ENCODE results near the gene SLCO3A1. TPM values are rescaled to one million over a fixed set of nuclear protein-coding genes. Genes with fewer than 3 reads are reported as not detected.

The SLCO3A1 gene
- total and polyA plus RNA-seq, 9 donors, result 1.7 to 8.6 (median 4.5) TPM

GRCh38 chr15:92122259-92122658 lies 268.8 kb downstream of the SLCO3A1 start:
- no peak for DNase-seq
- no peaks in the 10 kb centered on the region for H3K9me3 ChIP-seq (replicated peaks; ENCODE audit: control insufficient read depth, low read depth, low read length)
- 63% methylated on average over 2 of the region's 2 CpGs for WGBS (ENCODE audit: insufficient coverage)
- no peak overlapping the region for H3K4me3 ChIP-seq (ENCODE audit: low read length)
- H3K27ac ChIP-seq (ENCODE audit: low read length), result no peak overlapping the region
- no peaks in the 10 kb centered on the region for H3K27me3 ChIP-seq (ENCODE audit: control insufficient read depth, insufficient read depth, low read length)
- peaks cover under 1% of the 10 kb centered on the region for H3K4me1 ChIP-seq (ENCODE audit: control insufficient read depth, insufficient read depth, low read length)
- H3K36me3 ChIP-seq (ENCODE audit: control insufficient read depth, insufficient read depth, low read length), result no peaks in the 10 kb centered on the region

GRCh38 chr15:92123962-92124656 lies 270.6 kb downstream of the SLCO3A1 start:
- Histone ChIP-seq H3K4me3 (ENCODE audit: low read length) (no peak overlapping the region), H3K36me3 (ENCODE audit: control insufficient read depth, insufficient read depth, low read length) (no peaks in the 10 kb centered on the region), H3K9me3 (replicated peaks; ENCODE audit: control insufficient read depth, low read depth, low read length) (no peaks in the 10 kb centered on the region), H3K27ac (ENCODE audit: low read length) (no peak overlapping the region), H3K27me3 (ENCODE audit: control insufficient read depth, insufficient read depth, low read length) (no peaks in the 10 kb centered on the region), H3K4me1 (ENCODE audit: control insufficient read depth, insufficient read depth, low read length) (no peaks in the 10 kb centered on the region)
- WGBS (ENCODE audit: insufficient coverage), result 63% methylated on average over 5 of the region's 6 CpGs
- DNase-seq, result no peak

GRCh38 chr15:92124657-92125010 lies 271.1 kb downstream of the SLCO3A1 start:
- Histone ChIP-seq H3K27me3 (ENCODE audit: control insufficient read depth, insufficient read depth, low read length) (no peaks in the 10 kb centered on the region), H3K9me3 (replicated peaks; ENCODE audit: control insufficient read depth, low read depth, low read length) (no peaks in the 10 kb centered on the region), H3K36me3 (ENCODE audit: control insufficient read depth, insufficient read depth, low read length) (no peaks in the 10 kb centered on the region), H3K4me3 (ENCODE audit: low read length) (no peak overlapping the region), H3K27ac (ENCODE audit: low read length) (no peak overlapping the region), H3K4me1 (ENCODE audit: control insufficient read depth, insufficient read depth, low read length) (no peaks in the 10 kb centered on the region)
- 33% methylated on average over 1 of the region's 3 CpGs for WGBS (ENCODE audit: insufficient coverage)
- DNase-seq, result no peak

GRCh38 chr15:92128788-92129187 lies 275.3 kb downstream of the SLCO3A1 start:
- no peak for DNase-seq
- 73% methylated on average over 4 of the region's 5 CpGs for WGBS (ENCODE audit: insufficient coverage)
- no peaks in the 10 kb centered on the region for H3K4me1 ChIP-seq (ENCODE audit: control insufficient read depth, insufficient read depth, low read length)
- no peaks in the 10 kb centered on the region for H3K36me3 ChIP-seq (ENCODE audit: control insufficient read depth, insufficient read depth, low read length)
- H3K9me3 ChIP-seq (replicated peaks; ENCODE audit: control insufficient read depth, low read depth, low read length), result no peaks in the 10 kb centered on the region
- no peaks in the 10 kb centered on the region for H3K27me3 ChIP-seq (ENCODE audit: control insufficient read depth, insufficient read depth, low read length)
- no peak overlapping the region for H3K4me3 ChIP-seq (ENCODE audit: low read length)
- no peak overlapping the region for H3K27ac ChIP-seq (ENCODE audit: low read length)

GRCh38 chr15:92130244-92130643 lies 276.7 kb downstream of the SLCO3A1 start:
- 50% methylated on average over 1 of the region's 2 CpGs for WGBS (ENCODE audit: insufficient coverage)
- no peaks in the 10 kb centered on the region for H3K9me3 ChIP-seq (replicated peaks; ENCODE audit: control insufficient read depth, low read depth, low read length)
- no peak for DNase-seq
- no peak overlapping the region for H3K4me3 ChIP-seq (ENCODE audit: low read length)
- no peak overlapping the region for H3K27ac ChIP-seq (ENCODE audit: low read length)
- H3K27me3 ChIP-seq (ENCODE audit: control insufficient read depth, insufficient read depth, low read length), result no peaks in the 10 kb centered on the region
- no peaks in the 10 kb centered on the region for H3K36me3 ChIP-seq (ENCODE audit: control insufficient read depth, insufficient read depth, low read length)
- no peaks in the 10 kb centered on the region for H3K4me1 ChIP-seq (ENCODE audit: control insufficient read depth, insufficient read depth, low read length)

GRCh38 chr15:92130906-92131305 lies 277.4 kb downstream of the SLCO3A1 start:
- H3K4me1 ChIP-seq (ENCODE audit: control insufficient read depth, insufficient read depth, low read length), result no peaks in the 10 kb centered on the region
- DNase-seq, result no peak
- H3K9me3 ChIP-seq (replicated peaks; ENCODE audit: control insufficient read depth, low read depth, low read length), result no peaks in the 10 kb centered on the region
- no peaks in the 10 kb centered on the region for H3K36me3 ChIP-seq (ENCODE audit: control insufficient read depth, insufficient read depth, low read length)
- WGBS (ENCODE audit: insufficient coverage), result 67% methylated on average over 1 of the region's 3 CpGs
- no peak overlapping the region for H3K4me3 ChIP-seq (ENCODE audit: low read length)
- H3K27me3 ChIP-seq (ENCODE audit: control insufficient read depth, insufficient read depth, low read length), result no peaks in the 10 kb centered on the region
- H3K27ac ChIP-seq (ENCODE audit: low read length), result no peak overlapping the region

- no peaks in the 10 kb centered on the region for H3K27me3 ChIP-seq (ENCODE audit: control insufficient read depth, insufficient read depth, low read length)
- no peaks in the 10 kb centered on the region for H3K4me1 ChIP-seq (ENCODE audit: control insufficient read depth, insufficient read depth, low read length)
- no peak for DNase-seq
- H3K4me3 ChIP-seq (ENCODE audit: low read length), result no peak overlapping the region
- 92% methylated on average over 9 of the region's 17 CpGs for WGBS (ENCODE audit: insufficient coverage)
- H3K9me3 ChIP-seq (replicated peaks; ENCODE audit: control insufficient read depth, low read depth, low read length), result no peaks in the 10 kb centered on the region
- H3K36me3 ChIP-seq (ENCODE audit: control insufficient read depth, insufficient read depth, low read length), result no peaks in the 10 kb centered on the region
- H3K27ac ChIP-seq (ENCODE audit: low read length), result no peak overlapping the region
Observed at GRCh38 chr15:92132982-92133755, 279.7 kb downstream of the SLCO3A1 start.

- Histone ChIP-seq H3K36me3 (ENCODE audit: control insufficient read depth, insufficient read depth, low read length) (no peaks in the 10 kb centered on the region), H3K4me1 (ENCODE audit: control insufficient read depth, insufficient read depth, low read length) (peaks cover 6% of the 10 kb centered on the region), H3K27me3 (ENCODE audit: control insufficient read depth, insufficient read depth, low read length) (no peaks in the 10 kb centered on the region), H3K9me3 (replicated peaks; ENCODE audit: control insufficient read depth, low read depth, low read length) (no peaks in the 10 kb centered on the region), H3K4me3 (ENCODE audit: low read length) (no peak overlapping the region), H3K27ac (ENCODE audit: low read length) (no peak overlapping the region)
- WGBS (ENCODE audit: insufficient coverage), result no CpG with 5 or more reads among the region's 5 CpGs
- DNase-seq, result no peak
Observed at GRCh38 chr15:92140796-92141195, 287.3 kb downstream of the SLCO3A1 start.

- H3K36me3 ChIP-seq (ENCODE audit: control insufficient read depth, insufficient read depth, low read length), result no peaks in the 10 kb centered on the region
- H3K27me3 ChIP-seq (ENCODE audit: control insufficient read depth, insufficient read depth, low read length), result no peaks in the 10 kb centered on the region
- no peaks in the 10 kb centered on the region for H3K9me3 ChIP-seq (replicated peaks; ENCODE audit: control insufficient read depth, low read depth, low read length)
- no peak overlapping the region for H3K27ac ChIP-seq (ENCODE audit: low read length)
- WGBS (ENCODE audit: insufficient coverage), result 83% methylated on average over 1 of the region's 3 CpGs
- peaks cover 6% of the 10 kb centered on the region for H3K4me1 ChIP-seq (ENCODE audit: control insufficient read depth, insufficient read depth, low read length)
- no peak overlapping the region for H3K4me3 ChIP-seq (ENCODE audit: low read length)
- no peak for DNase-seq
Observed at GRCh38 chr15:92141607-92142006, 288.1 kb downstream of the SLCO3A1 start.

GRCh38 chr15:92142242-92143232 lies 289.0 kb downstream of the SLCO3A1 start:
- 93% methylated on average over 2 of the region's 13 CpGs for WGBS (ENCODE audit: insufficient coverage)
- H3K27ac ChIP-seq (ENCODE audit: low read length), result no peak overlapping the region
- no peaks in the 10 kb centered on the region for H3K27me3 ChIP-seq (ENCODE audit: control insufficient read depth, insufficient read depth, low read length)
- H3K9me3 ChIP-seq (replicated peaks; ENCODE audit: control insufficient read depth, low read depth, low read length), result no peaks in the 10 kb centered on the region
- no peak for DNase-seq
- H3K36me3 ChIP-seq (ENCODE audit: control insufficient read depth, insufficient read depth, low read length), result no peaks in the 10 kb centered on the region
- H3K4me1 ChIP-seq (ENCODE audit: control insufficient read depth, insufficient read depth, low read length), result peaks cover 6% of the 10 kb centered on the region
- no peak overlapping the region for H3K4me3 ChIP-seq (ENCODE audit: low read length)
